Activated T-helper 1 cell treated with anti-CD3 and anti-CD28 coated beads, Interleukin-12 subunit alpha, Interleukin-12 subunit beta, Interleukin-2, Interleukin-4 antibody, amounts not matched to agents 30 ng/mL and 10 ng/mL and 1 ng/mL, durations not matched to agents 14 hours and 24 hours and 36 hours (primary cell): ENCODE measurements around the gene EFNA5. TPM values are rescaled to one million over a fixed set of nuclear protein-coding genes. Genes with fewer than 3 reads are reported as not detected.
A peak's percentile ranks its signal among the peaks of the same experiment; 100 is the strongest.

Experiments used
- DNase-seq: peaks from one replicate; pipeline ENCODE4 v3.0.0; 2021; ENCODE audit warnings: low spot score
- H3K27ac Mint-ChIP-seq: one replicate; pipeline ENCODE4 v1.8.0; 2021; ENCODE audit warnings: mild to moderate bottlenecking, mixed read lengths
- H3K27me3 Mint-ChIP-seq: one replicate; pipeline ENCODE4 v1.8.0; 2022; ENCODE audit warnings: mild to moderate bottlenecking, moderate library complexity, mixed read lengths; ENCODE audit not compliant: insufficient read depth
- H3K36me3 Mint-ChIP-seq: one replicate; pipeline ENCODE4 v1.8.0; 2021; ENCODE audit warnings: low read depth, mixed read lengths
- H3K4me1 Mint-ChIP-seq: one replicate; pipeline ENCODE4 v1.8.0; 2021; ENCODE audit warnings: low read depth, mixed read lengths
- H3K4me3 Mint-ChIP-seq: one replicate; pipeline ENCODE4 v1.8.0; 2021; ENCODE audit warnings: mild to moderate bottlenecking, moderate library complexity, mixed read lengths
- H3K9me3 Mint-ChIP-seq: one replicate; pipeline ENCODE4 v1.8.0; 2021; ENCODE audit warnings: mixed read lengths
- intact Hi-C: fragments of 100-400 bp; cut with micrococcal nuclease; formaldehyde crosslinking; loops from one replicate; pipeline ENCODE4 v1.15.1; 2024
- total RNA-seq: library from RNA; stranded (reverse); gene quantifications from 2 replicates; pipeline ENCODE4 v1.2.3, GENCODE V29; 2022

Gene EFNA5
- total RNA-seq, 1 donor from 2014 or later = not detected

- Mint-ChIP-seq H3K27ac (no peak overlapping the region), H3K9me3 (no peaks in the 10 kb centered on the region), H3K4me1 (peaks cover 8% of the 10 kb centered on the region), H3K27me3 (peaks cover 12% of the 10 kb centered on the region), H3K4me3 (no peak overlapping the region), H3K36me3 (no peaks in the 10 kb centered on the region)
- intact Hi-C loops = no loop called here
- no peak for DNase-seq
Measured at GRCh38 chr5:107478068-107478641, 192.6 kb downstream of the EFNA5 start.

- DNase-seq = no peak
- Mint-ChIP-seq H3K4me3 (no peak overlapping the region), H3K27ac (no peak overlapping the region), H3K27me3 (peaks cover 10% of the 10 kb centered on the region), H3K36me3 (no peaks in the 10 kb centered on the region), H3K9me3 (no peaks in the 10 kb centered on the region), H3K4me1 (peaks cover 8% of the 10 kb centered on the region)
- intact Hi-C loops = loop anchor here (1.0 to 2.0 kb wide), 2 partner anchors 9 to 189 kb away; no protein-coding TSS in a partner anchor
Measured at GRCh38 chr5:107477492-107477891, 193.2 kb downstream of the EFNA5 start.

GRCh38 chr5:107476783-107477182, 194.0 kb downstream of the EFNA5 start:
- no peaks in the 10 kb centered on the region for H3K36me3 Mint-ChIP-seq
- H3K27ac Mint-ChIP-seq = peak overlapping the region; percentile 42
- DNase-seq = peak; percentile 19
- no peak overlapping the region for H3K4me3 Mint-ChIP-seq
- intact Hi-C loops = loop anchor here (1.0 to 2.0 kb wide), 2 partner anchors 10 to 188 kb away; no protein-coding TSS in a partner anchor
- peaks cover 8% of the 10 kb centered on the region for H3K4me1 Mint-ChIP-seq
- no peaks in the 10 kb centered on the region for H3K9me3 Mint-ChIP-seq
- peaks cover 5% of the 10 kb centered on the region for H3K27me3 Mint-ChIP-seq

- no peak for DNase-seq
- H3K4me3 Mint-ChIP-seq = no peak overlapping the region
- H3K27ac Mint-ChIP-seq = no peak overlapping the region
- H3K4me1 Mint-ChIP-seq = peaks cover 8% of the 10 kb centered on the region
- no peaks in the 10 kb centered on the region for H3K9me3 Mint-ChIP-seq
- peaks cover 2% of the 10 kb centered on the region for H3K27me3 Mint-ChIP-seq
- H3K36me3 Mint-ChIP-seq = no peaks in the 10 kb centered on the region
- intact Hi-C loops = no loop called here
Measured at GRCh38 chr5:107474716-107475489, 195.8 kb downstream of the EFNA5 start.

- H3K27ac Mint-ChIP-seq = no peak overlapping the region
- no peak for DNase-seq
- H3K36me3 Mint-ChIP-seq = no peaks in the 10 kb centered on the region
- H3K9me3 Mint-ChIP-seq = no peaks in the 10 kb centered on the region
- intact Hi-C loops = no loop called here
- H3K4me3 Mint-ChIP-seq = no peak overlapping the region
- peaks cover 2% of the 10 kb centered on the region for H3K27me3 Mint-ChIP-seq
- H3K4me1 Mint-ChIP-seq = peaks cover 13% of the 10 kb centered on the region
Measured at GRCh38 chr5:107474361-107474715, 196.4 kb downstream of the EFNA5 start.

GRCh38 chr5:107472620-107473064, 198.1 kb downstream of the EFNA5 start:
- intact Hi-C loops = no loop called here
- H3K27ac Mint-ChIP-seq = no peak overlapping the region

GRCh38 chr5:107470295-107470582, 200.5 kb downstream of the EFNA5 start:
- H3K27ac Mint-ChIP-seq = no peak overlapping the region
- peaks cover 8% of the 10 kb centered on the region for H3K4me1 Mint-ChIP-seq
- H3K4me3 Mint-ChIP-seq = no peak overlapping the region
- H3K27me3 Mint-ChIP-seq = peaks cover 2% of the 10 kb centered on the region
- H3K36me3 Mint-ChIP-seq = no peaks in the 10 kb centered on the region
- no peaks in the 10 kb centered on the region for H3K9me3 Mint-ChIP-seq
- intact Hi-C loops = no loop called here
- no peak for DNase-seq

More at GRCh38 chr5:107472620-107473064, 198.1 kb downstream of the EFNA5 start:
- H3K4me3 Mint-ChIP-seq = no peak overlapping the region
- H3K9me3 Mint-ChIP-seq = no peaks in the 10 kb centered on the region
- H3K36me3 Mint-ChIP-seq = no peaks in the 10 kb centered on the region
- no peak for DNase-seq
- H3K4me1 Mint-ChIP-seq = peaks cover 16% of the 10 kb centered on the region
- peaks cover 2% of the 10 kb centered on the region for H3K27me3 Mint-ChIP-seq

- Mint-ChIP-seq H3K4me1 (peaks cover 12% of the 10 kb centered on the region), H3K9me3 (no peaks in the 10 kb centered on the region), H3K36me3 (no peaks in the 10 kb centered on the region), H3K27ac (no peak overlapping the region), H3K4me3 (no peak overlapping the region), H3K27me3 (peaks cover 2% of the 10 kb centered on the region)
- DNase-seq = no peak
- intact Hi-C loops = no loop called here
Measured at GRCh38 chr5:107469485-107470294, 201.0 kb downstream of the EFNA5 start.

GRCh38 chr5:107469064-107469463, 201.7 kb downstream of the EFNA5 start:
- no peak for DNase-seq
- Mint-ChIP-seq H3K27me3 (peaks cover 2% of the 10 kb centered on the region), H3K27ac (no peak overlapping the region), H3K36me3 (no peaks in the 10 kb centered on the region), H3K4me3 (no peak overlapping the region), H3K4me1 (peaks cover 16% of the 10 kb centered on the region), H3K9me3 (no peaks in the 10 kb centered on the region)
- intact Hi-C loops = no loop called here

GRCh38 chr5:107468276-107468675, 202.5 kb downstream of the EFNA5 start:
- Mint-ChIP-seq H3K36me3 (no peaks in the 10 kb centered on the region), H3K27ac (no peak overlapping the region), H3K9me3 (no peaks in the 10 kb centered on the region), H3K4me1 (peaks cover 16% of the 10 kb centered on the region), H3K4me3 (no peak overlapping the region), H3K27me3 (no peaks in the 10 kb centered on the region)
- intact Hi-C loops = no loop called here
- DNase-seq = no peak

- intact Hi-C loops = no loop called here
- H3K36me3 Mint-ChIP-seq = no peaks in the 10 kb centered on the region
- peaks cover 16% of the 10 kb centered on the region for H3K4me1 Mint-ChIP-seq
- no peak overlapping the region for H3K4me3 Mint-ChIP-seq
- no peak overlapping the region for H3K27ac Mint-ChIP-seq
- H3K9me3 Mint-ChIP-seq = no peaks in the 10 kb centered on the region
- no peak for DNase-seq
- peaks cover 5% of the 10 kb centered on the region for H3K27me3 Mint-ChIP-seq
Measured at GRCh38 chr5:107467137-107467932, 203.4 kb downstream of the EFNA5 start.

GRCh38 chr5:107466233-107466769, 204.4 kb downstream of the EFNA5 start:
- intact Hi-C loops = no loop called here
- Mint-ChIP-seq H3K9me3 (no peaks in the 10 kb centered on the region), H3K4me1 (peaks cover 16% of the 10 kb centered on the region), H3K27ac (no peak overlapping the region), H3K36me3 (no peaks in the 10 kb centered on the region), H3K27me3 (peaks cover 6% of the 10 kb centered on the region), H3K4me3 (no peak overlapping the region)
- DNase-seq = no peak
